GM21576 (cell line): Measurements from ENCODE around the gene JUND.
A peak's percentile ranks its signal among the peaks of the same experiment; 100 is the strongest.

ENCODE experiments used
- ATAC-seq: cut with Tn5 transposase; IDR thresholded peaks from one replicate; pipeline ENCODE4 v1.9.1; 2021; ENCODE audit warnings: mild to moderate bottlenecking, moderate library complexity; ENCODE audit not compliant: unreplicated experiment

Gene JUND

DNA sequence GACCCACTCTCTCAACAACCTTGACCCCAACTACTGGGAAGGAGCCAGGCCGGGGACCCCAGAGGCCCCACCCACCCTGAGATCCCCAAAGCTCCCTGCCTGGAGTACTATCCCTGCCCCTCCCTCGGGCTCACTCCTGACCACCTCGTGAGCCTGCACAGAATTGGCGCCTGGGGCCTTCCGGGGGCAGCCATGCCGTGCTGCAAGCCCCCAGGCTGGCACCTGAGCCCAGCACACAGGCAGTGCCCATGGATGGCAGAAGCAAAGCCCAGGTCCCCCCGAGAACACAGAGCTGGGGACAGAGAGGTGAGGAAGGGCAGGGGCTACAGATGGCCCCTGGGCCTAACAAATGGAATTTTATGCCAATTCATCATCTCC lies 27.5 kb upstream of the JUND start:
- no peak for ATAC-seq

DNA sequence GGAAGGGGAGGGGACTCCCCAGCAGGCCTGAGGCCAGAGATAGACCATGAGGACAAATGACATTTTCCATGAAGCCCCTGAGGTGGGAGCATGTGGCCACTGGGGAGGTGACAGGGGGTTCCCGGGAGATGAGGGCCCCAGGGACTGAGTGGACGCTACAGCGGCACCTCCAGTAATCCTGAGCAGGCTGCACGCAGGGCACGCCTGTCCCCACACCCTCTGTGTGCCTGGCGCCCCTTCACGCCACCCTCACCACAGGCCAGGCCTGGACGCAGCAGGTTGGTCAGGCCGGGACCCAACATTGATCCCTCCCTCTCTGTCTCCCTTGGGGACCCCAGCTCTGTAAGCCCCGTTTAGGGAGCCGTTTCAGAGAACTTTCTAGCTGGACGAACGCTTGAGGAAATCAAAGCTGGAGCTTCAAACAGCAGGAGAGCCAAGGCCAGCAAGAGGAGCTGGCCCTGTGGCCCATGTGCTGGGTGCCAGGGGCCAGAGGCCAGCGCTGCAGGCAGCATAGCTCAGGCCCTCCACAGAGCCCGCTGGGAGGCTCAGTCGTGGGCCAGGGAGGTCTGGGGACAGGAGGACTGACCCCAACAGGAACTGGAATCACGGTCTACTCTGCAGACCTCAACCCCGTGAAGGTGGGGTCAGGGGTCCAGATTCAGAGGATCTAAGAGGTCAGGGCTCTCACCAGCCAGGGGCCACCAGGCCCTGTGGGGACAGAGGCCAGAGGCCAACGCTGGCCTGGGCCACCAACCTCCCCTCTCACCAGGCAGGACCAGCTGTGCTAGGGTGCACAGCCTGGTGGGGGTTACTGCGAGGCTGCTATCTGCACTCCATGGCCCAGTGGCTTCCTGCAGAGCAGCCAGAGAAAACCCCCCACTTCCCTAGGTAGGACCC lies 26.9 kb upstream of the JUND start:
- ATAC-seq = no peak

DNA sequence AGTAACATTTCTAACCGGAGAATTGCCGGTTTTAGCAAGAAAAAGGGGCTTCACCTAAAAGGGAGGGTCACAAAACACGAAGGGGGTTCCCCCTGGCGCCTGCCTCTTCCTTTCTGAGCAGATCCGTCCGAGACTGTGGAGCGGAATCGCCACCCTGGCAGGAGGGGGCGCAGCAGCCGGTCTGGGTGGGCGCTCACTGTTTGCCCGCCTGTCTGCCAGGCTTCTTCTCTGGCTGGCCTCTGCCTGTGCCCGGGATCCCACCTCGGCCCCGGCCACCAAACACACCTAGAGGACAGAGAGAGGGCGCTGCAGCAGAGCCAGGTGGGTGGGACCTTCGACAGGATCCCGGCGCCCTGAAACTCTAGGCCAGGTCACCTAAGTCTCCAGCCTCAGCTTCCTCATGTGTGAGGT lies 25.9 kb upstream of the JUND start:
- ATAC-seq = no peak

GRCh38 chr19:18306888-18307260 lies 25.5 kb upstream of the JUND start:
- no peak for ATAC-seq

- ATAC-seq = no peak
These were observed 24.9 kb upstream of the JUND start for GRCh38 chr19:18306209-18306887.

GRCh38 chr19:18304458-18305310 lies 23.3 kb upstream of the JUND start:
- no peak for ATAC-seq

GRCh38 chr19:18304208-18304457 lies 22.7 kb upstream of the JUND start:
- no peak for ATAC-seq

- no peak for ATAC-seq
These were observed 20.3 kb upstream of the JUND start for GRCh38 chr19:18301718-18302111.

DNA sequence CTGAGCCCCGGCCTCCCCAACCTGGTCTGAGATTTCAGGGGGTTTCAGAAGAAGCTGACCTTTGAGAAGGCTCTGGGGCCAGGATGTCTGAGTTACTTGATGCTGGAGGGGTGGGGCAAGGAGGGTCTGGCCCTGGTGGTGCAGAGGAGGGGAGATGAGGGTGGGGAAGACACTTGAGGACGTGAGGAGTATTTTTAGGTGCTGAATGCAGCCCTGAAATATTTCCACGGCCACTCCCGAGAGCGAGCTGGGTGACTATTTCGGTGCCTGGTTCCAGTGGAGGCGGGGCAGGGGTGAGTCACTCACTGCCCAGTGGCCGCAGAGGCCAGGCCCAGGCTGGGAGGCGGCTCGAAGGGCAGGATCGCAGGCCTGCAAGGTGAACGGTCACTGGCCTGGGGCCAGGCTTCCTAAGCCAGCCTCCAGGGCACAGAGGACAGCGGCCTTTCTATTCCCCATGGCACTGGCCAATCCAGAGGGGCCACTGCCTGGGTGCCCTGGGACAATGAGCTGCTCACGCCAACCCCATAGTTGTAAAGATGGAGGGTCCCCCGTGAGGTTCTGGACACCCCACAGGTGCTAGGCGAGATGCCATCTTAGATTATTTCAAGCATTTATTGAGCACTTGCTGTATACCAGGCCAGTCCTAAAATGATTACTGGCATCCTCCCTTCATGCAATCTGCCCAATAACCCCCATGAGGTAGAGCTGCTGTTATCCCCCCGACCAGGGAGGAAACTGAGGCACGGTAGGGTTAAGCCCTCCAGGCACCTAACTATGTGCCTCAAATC lies 19.7 kb upstream of the JUND start:
- ATAC-seq = no peak

- ATAC-seq = no peak
These were observed 18.2 kb upstream of the JUND start for GRCh38 chr19:18299654-18300053.

- ATAC-seq = no peak
These were observed 17.2 kb upstream of the JUND start for GRCh38 chr19:18298601-18299000.

- no peak for ATAC-seq
These were observed 15.9 kb upstream of the JUND start for GRCh38 chr19:18297308-18297707.

GRCh38 chr19:18295034-18295451 lies 13.6 kb upstream of the JUND start:
- ATAC-seq = no peak

GRCh38 chr19:18294467-18294864 lies 13.0 kb upstream of the JUND start:
- ATAC-seq = no peak

GRCh38 chr19:18293642-18294466 lies 12.4 kb upstream of the JUND start:
- ATAC-seq = no peak

DNA sequence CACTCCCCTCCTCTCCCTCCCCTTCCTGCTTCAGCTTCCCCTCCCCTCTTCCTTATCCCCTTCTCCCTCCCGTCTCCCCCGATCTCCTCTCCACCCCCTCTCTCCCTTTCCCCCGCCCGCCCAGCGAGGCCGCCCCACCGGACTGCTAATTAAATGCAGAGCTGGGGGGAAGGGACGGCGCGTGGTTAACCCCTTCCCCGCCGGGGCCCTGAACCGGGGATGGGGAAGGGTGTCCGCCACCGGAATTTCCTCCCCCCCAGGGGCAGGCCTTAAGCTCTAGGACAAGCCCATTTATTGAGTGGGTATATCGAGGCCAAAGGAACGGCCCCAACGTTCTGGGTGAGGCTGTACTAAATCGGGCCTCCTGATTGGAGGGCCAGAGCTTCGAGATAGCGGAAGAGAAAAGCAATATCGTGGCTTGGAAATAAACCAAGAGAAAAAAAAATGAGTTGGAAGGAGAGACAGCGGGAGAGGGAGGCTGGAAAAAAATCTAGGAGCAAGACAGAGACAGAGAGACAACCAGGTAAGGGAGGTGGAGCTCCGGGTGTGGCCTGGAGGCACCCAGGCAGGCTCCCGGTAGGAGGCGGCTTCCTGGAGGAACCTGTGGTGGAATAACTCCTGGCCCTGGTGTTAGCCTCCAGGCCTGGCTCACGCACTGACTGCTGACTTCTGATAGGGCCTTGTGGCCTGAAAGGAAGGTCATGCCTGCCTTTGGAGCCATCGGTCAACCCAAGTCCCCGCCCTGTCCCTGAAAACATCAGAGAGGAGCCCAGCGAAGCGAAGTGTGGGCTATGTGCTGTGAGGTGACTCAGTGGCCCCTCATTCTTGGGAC lies 11.6 kb upstream of the JUND start:
- no peak for ATAC-seq

GRCh38 chr19:18292462-18292809 lies 11.0 kb upstream of the JUND start:
- ATAC-seq = no peak

GRCh38 chr19:18291590-18292461 lies 10.4 kb upstream of the JUND start:
- ATAC-seq = peak; percentile 51
